Measurements from ENCODE around the gene NMNAT2. TPM values are rescaled to one million over a fixed set of nuclear protein-coding genes. Genes with fewer than 3 reads are reported as not detected.

The NMNAT2 gene
- total and polyA plus RNA-seq, 3 donors from 2014 or later: 23.6 to 52.0 (median 45.7) TPM

DNA sequence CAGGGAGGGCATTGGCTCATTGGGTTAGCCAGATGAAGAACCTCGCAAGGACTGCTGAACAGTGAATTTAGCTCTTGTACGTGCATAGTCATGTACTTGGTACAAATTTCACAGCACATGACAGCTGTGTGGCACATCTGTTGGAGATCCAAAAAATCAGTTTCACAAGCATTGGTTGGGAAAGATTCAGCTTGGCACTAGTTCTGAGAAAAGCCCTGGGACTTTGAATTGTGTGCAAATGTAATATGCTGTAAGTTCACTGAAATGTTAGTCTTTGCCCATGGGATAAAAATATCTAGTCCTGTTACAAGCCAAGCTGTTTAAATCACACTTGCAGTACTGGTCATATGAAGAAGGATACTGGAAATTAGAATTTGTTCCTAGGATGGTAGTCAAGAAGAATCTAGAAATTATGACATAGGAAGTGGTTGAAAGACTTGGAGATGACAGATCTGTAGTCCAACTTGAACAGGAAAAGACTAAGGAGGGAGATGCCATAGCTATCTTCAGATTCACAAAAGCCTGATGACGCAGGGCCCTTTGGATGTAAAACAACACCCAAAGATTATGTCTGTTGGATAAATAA, 212.9 kb downstream of the NMNAT2 start:
- WGBS, 2 donors: 86 to 93% methylated on average over 3 of the region's 3 CpGs
- Histone ChIP-seq H3K27ac (no peak overlapping the region), H3K9me3 (no peaks in the 10 kb centered on the region), H3K4me3 (no peak overlapping the region), H3K27me3 (no peaks in the 10 kb centered on the region), H3K4me1 (no peaks in the 10 kb centered on the region), H3K36me3 (ENCODE audit: low read depth, missing control alignments) (no peaks in the 10 kb centered on the region)
- intact Hi-C loops (cut with DNase I; ENCODE audit: low total_unique reads): no loop called here
- TF ChIP-seq, protein P1, sequence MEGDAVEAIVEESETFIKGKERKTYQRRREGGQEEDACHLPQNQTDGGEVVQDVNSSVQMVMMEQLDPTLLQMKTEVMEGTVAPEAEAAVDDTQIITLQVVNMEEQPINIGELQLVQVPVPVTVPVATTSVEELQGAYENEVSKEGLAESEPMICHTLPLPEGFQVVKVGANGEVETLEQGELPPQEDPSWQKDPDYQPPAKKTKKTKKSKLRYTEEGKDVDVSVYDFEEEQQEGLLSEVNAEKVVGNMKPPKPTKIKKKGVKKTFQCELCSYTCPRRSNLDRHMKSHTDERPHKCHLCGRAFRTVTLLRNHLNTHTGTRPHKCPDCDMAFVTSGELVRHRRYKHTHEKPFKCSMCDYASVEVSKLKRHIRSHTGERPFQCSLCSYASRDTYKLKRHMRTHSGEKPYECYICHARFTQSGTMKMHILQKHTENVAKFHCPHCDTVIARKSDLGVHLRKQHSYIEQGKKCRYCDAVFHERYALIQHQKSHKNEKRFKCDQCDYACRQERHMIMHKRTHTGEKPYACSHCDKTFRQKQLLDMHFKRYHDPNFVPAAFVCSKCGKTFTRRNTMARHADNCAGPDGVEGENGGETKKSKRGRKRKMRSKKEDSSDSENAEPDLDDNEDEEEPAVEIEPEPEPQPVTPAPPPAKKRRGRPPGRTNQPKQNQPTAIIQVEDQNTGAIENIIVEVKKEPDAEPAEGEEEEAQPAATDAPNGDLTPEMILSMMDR (IDR thresholded peaks at IDR 0.05): no peak
- TF ChIP-seq POLR2A (IDR thresholded peaks at IDR 0.05): no peak
- no peak for DNase-seq

DNA sequence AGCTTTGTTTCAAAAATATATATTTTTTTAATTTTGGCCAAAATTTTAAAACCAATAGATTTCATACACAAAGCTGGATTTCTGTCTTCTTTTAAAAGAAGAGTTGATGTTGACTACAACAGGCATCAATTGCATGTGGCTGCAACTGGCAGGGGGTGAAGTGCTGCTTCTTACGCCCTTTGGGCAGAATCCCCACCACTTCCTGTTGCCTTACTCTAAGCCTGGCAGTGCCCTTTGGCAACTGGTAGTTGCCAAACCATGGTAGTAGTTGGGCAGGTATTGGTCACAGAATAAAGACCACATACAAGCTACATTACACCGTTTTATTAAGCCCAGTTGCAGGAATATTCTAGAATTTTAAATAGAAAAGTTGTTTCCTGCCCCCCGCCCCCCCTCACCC, 215.1 kb downstream of the NMNAT2 start:
- Histone ChIP-seq H3K4me3 (no peak overlapping the region), H3K36me3 (ENCODE audit: low read depth, missing control alignments) (no peaks in the 10 kb centered on the region), H3K27me3 (no peaks in the 10 kb centered on the region), H3K27ac (no peak overlapping the region), H3K4me1 (no peaks in the 10 kb centered on the region), H3K9me3 (no peaks in the 10 kb centered on the region)
- 92 to 98% methylated on average over 3 of the region's 3 CpGs for WGBS, 2 donors
- intact Hi-C loops (cut with DNase I; ENCODE audit: low total_unique reads): no loop called here
- no peak for TF ChIP-seq POLR2A (IDR thresholded peaks at IDR 0.05)
- TF ChIP-seq, protein P1 (IDR thresholded peaks at IDR 0.05): no peak
- DNase-seq: no peak

DNA sequence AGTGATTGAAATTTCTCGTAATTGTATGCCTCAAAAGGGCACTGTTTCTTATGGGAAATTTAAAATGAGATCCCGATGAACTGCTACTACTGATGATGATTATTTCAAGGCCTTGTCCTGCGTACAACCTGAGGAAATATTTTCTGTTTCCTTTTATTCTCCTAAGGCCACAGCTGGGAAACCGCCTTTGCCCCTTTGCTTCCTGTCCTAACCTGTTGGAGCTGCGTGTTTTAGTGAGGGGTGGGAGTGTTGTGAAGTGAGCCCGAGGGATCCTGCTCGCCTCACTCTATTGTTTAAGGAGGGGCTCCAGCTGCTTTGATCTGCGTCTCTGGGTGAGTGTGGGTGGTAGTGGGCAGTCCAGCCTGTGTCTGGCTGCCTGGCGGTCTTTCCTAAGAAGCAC, 217.7 kb downstream of the NMNAT2 start:
- no peak for TF ChIP-seq POLR2A (IDR thresholded peaks at IDR 0.05)
- TF ChIP-seq, protein P1 (IDR thresholded peaks at IDR 0.05): no peak
- Histone ChIP-seq H3K27ac (no peak overlapping the region), H3K27me3 (no peaks in the 10 kb centered on the region), H3K36me3 (ENCODE audit: low read depth, missing control alignments) (no peaks in the 10 kb centered on the region), H3K4me3 (no peak overlapping the region), H3K4me1 (no peaks in the 10 kb centered on the region), H3K9me3 (no peaks in the 10 kb centered on the region)
- 78 to 82% methylated on average over 9 of the region's 9 CpGs for WGBS, 2 donors
- DNase-seq: no peak
- intact Hi-C loops (cut with DNase I; ENCODE audit: low total_unique reads): no loop called here

DNA sequence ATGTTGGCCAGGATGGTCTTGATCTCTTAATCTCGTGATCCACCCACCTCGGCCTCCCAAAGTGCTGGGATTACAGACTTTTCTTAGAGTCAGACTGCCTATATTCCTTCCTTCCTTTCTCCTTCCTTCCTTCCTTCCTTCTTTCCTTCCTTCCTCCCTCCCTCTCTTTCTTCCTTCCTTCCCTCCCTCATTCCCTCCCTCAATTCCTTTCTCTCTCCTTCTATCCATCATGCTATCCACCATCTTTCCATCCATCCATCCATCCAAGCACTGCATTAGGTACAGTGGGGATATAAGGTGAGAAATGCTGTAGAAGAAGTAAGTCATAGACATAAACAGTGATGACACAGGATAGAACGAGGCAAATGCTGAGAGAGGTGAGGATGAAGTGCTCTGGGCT, 218.9 kb downstream of the NMNAT2 start:
- Histone ChIP-seq H3K9me3 (no peaks in the 10 kb centered on the region), H3K4me3 (no peak overlapping the region), H3K27me3 (no peaks in the 10 kb centered on the region), H3K36me3 (ENCODE audit: low read depth, missing control alignments) (no peaks in the 10 kb centered on the region), H3K27ac (no peak overlapping the region), H3K4me1 (no peaks in the 10 kb centered on the region)
- no peak for DNase-seq
- TF ChIP-seq POLR2A (IDR thresholded peaks at IDR 0.05): no peak
- TF ChIP-seq, protein P1 (IDR thresholded peaks at IDR 0.05): no peak
- intact Hi-C loops (cut with DNase I; ENCODE audit: low total_unique reads): no loop called here
- WGBS, 2 donors: 88 to 97% methylated on average over 3 of the region's 3 CpGs

DNA sequence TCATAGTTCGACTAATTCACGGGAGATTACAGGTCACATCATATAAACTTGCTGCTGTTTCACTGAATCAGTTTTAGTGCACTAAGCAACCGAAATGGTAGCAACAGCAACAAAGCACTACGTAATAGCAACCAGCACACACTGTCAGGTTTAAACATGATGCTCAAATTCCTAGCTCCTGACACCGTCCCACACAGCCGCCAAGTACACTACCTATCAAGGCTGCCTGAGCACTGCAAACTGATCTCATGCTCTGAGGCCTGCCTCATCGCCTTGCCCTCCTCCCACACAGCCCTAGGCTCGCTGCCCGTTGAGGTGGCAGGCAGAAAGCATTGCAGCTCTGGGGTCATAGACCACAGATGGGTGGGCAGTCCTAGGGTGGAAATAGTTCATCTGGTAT, 219.7 kb downstream of the NMNAT2 start:
- intact Hi-C loops (cut with DNase I; ENCODE audit: low total_unique reads): no loop called here
- H3K4me1 ChIP-seq: no peaks in the 10 kb centered on the region
- 65 to 79% methylated on average over 9 of the region's 9 CpGs for WGBS, 2 donors
- no peaks in the 10 kb centered on the region for H3K36me3 ChIP-seq (ENCODE audit: low read depth, missing control alignments)
- TF ChIP-seq, protein P1 (IDR thresholded peaks at IDR 0.05): no peak
- no peak for TF ChIP-seq POLR2A (IDR thresholded peaks at IDR 0.05)
- H3K27ac ChIP-seq: no peak overlapping the region
- DNase-seq: peak; percentile 34
- H3K27me3 ChIP-seq: no peaks in the 10 kb centered on the region
- no peaks in the 10 kb centered on the region for H3K9me3 ChIP-seq
- no peak overlapping the region for H3K4me3 ChIP-seq

All from testis (tissue), 3 donors.